B cell (primary cell): ENCODE measurements around the gene SLC25A17.

ENCODE experiments used
- EZH2 ChIP-seq: IDR thresholded peaks from 2 replicates; pipeline ENCODE4 v1.6.1; 2012; ENCODE audit warnings: borderline replicate concordance, low read depth, mild to moderate bottlenecking, moderate library complexity, low read length; ENCODE audit not compliant: insufficient read depth, poor library complexity, severe bottlenecking
- TF ChIP-seq, protein P1 (sequence below): fragments of 200-600 bp; IDR thresholded peaks from one replicate; pipeline ENCODE4 v1.8.0; 2022; ENCODE audit warnings: antibody characterized with exemption, mild to moderate bottlenecking

DNA sequence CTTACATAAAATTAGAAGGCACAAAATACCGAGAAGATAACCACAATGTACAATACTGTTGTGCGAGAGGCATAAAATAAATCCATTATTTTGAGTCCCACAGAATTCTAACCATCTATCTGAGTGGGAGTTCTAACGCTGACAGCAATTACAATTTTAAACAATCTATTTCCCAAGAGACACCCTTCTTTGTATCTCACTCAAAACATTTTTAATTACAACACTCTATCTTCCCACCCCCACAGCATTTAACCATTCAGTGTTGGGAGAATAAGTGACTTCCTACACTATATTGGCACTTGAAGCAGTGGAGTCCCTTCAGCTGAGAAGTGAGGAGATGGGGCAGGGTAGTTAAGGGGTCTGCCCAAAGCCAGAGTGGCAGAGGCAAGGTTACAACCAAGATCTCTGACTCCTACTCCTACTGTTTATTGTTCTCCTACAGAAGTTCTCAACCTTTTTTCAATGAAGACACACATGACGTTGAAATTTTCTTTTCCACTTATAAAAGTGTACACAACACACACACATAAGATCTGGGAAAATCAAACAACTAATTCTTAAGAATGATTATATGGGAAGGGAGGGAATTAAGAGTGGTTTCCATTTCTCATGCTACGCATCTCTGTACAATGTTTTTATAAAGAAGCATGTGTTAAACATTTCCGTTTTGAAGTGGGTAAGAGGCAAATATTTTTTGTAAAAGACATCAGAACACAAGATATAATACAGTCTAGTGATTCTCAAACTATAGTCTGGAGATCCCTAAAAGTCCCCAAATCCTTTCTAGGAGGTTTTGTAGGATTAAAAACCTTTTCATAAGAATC, 10.9 kb downstream of the SLC25A17 start:
- TF ChIP-seq, protein P1, sequence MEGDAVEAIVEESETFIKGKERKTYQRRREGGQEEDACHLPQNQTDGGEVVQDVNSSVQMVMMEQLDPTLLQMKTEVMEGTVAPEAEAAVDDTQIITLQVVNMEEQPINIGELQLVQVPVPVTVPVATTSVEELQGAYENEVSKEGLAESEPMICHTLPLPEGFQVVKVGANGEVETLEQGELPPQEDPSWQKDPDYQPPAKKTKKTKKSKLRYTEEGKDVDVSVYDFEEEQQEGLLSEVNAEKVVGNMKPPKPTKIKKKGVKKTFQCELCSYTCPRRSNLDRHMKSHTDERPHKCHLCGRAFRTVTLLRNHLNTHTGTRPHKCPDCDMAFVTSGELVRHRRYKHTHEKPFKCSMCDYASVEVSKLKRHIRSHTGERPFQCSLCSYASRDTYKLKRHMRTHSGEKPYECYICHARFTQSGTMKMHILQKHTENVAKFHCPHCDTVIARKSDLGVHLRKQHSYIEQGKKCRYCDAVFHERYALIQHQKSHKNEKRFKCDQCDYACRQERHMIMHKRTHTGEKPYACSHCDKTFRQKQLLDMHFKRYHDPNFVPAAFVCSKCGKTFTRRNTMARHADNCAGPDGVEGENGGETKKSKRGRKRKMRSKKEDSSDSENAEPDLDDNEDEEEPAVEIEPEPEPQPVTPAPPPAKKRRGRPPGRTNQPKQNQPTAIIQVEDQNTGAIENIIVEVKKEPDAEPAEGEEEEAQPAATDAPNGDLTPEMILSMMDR, result no peak
- no peak for TF ChIP-seq EZH2
